Right lobe of liver (tissue), 4 donors: Measurements from ENCODE around the gene PGAP1.

Experiments
- POLR2A ChIP-seq: fragments of 450-650 bp; IDR thresholded peaks from one replicate; pipeline ENCODE4 v1.6.1; 2017; ENCODE audit warnings: antibody characterized with exemption, mild to moderate bottlenecking
- TF ChIP-seq, protein P1 (sequence below), 4 donors: fragments of 200-600 bp in 3 of 4; fragments of 450-650 bp in 1 of 4; IDR thresholded peaks; one replicate each; pipeline versions ENCODE4 v1.5.1 to v1.8.0; 2016 to 2022; ENCODE audit warnings: antibody characterized with exemption in 4 of 4, mild to moderate bottlenecking in 2 of 4
- donor health status: DM: no; HTN: no; CAD: no.
- donor health status: DM: no; HTN: no; CAD: no.
- donor health status: DM: no; HTN: yes; CAD: no.

DNA sequence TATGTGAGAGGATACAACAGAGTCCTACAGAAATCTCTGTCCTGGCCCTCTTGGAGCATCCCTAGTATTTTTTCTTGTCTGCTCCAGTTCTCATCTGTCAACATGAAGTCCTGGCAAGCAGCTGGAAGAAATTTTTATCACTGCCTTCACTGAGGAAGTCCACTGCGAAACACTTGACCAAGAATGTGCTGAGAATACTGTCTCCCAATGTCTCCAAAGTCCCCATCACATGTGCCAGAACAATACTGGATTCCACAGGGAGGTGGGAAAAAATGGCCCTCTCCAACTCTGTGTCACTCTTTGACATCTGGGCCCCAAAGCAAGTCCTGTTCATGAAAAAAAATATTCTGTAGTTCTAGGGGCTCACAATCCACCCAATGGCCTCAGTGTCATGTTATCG is 32.8 kb upstream of the PGAP1 start:
- TF ChIP-seq POLR2A: no peak
- TF ChIP-seq, protein P1, sequence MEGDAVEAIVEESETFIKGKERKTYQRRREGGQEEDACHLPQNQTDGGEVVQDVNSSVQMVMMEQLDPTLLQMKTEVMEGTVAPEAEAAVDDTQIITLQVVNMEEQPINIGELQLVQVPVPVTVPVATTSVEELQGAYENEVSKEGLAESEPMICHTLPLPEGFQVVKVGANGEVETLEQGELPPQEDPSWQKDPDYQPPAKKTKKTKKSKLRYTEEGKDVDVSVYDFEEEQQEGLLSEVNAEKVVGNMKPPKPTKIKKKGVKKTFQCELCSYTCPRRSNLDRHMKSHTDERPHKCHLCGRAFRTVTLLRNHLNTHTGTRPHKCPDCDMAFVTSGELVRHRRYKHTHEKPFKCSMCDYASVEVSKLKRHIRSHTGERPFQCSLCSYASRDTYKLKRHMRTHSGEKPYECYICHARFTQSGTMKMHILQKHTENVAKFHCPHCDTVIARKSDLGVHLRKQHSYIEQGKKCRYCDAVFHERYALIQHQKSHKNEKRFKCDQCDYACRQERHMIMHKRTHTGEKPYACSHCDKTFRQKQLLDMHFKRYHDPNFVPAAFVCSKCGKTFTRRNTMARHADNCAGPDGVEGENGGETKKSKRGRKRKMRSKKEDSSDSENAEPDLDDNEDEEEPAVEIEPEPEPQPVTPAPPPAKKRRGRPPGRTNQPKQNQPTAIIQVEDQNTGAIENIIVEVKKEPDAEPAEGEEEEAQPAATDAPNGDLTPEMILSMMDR (IDR thresholded peaks at IDR 0.05): no peak
